GM21423 (cell line): ENCODE measurements around the gene PRKG1.
"Not testable (repeated sequence)": the region's sequence is repeated elsewhere in the genome, so short reads cannot be mapped to it uniquely, and the experiment has no call there.

ENCODE experiments used
- ATAC-seq: cut with Tn5 transposase; IDR thresholded peaks from one replicate; pipeline ENCODE4 v1.9.1; 2021; ENCODE audit warnings: mild to moderate bottlenecking, moderate library complexity; ENCODE audit not compliant: unreplicated experiment

Gene PRKG1

DNA sequence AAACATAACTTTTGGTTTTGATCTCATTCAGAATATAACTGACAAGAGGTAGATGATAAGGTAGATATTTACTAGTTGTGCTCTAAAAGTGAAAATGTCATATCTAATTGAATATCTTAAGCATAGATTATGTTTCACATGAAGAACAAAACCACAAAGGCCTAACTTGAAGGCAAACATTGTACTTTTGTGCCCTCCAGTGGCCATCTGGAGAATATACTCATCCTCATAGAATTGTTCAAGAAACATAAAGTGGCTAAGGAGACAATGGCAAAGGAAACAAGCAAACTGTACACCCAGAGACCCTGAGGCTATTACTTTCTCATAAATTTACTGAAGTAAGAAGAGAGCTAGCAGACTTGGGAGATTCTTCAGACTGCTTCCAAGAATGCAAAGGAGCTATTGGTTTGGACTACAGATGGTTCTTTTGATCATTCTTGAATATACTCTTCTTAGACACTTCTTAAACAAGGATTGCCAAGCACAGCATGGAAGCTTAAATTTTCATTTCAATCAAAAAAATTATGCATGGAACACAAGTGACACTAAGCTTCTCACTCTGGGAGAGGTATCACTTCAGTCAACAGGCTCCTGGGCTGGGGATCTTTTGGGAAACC lies 1141.6 kb downstream of the PRKG1 start:
- ATAC-seq: peak; percentile 71

DNA sequence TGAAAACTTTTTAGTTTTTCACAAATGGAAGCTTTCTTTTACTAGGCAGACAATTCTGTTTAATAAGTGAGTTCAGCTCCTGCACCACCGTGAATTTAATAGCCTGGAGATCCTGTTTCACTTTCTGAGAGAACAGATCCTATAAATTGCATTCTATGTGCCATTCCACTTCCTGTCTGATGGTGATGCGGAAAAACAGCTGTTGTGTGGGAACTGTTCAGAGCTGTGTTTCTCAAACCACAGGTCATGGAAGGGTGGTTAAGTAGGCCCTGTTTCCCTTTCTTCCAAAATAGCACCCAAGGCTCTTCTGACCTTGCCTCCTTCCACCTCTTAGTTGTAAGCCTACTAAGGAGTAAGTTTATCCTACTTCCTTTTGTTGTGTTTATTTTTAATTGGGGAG lies 1142.6 kb downstream of the PRKG1 start:
- peak; percentile 75 for ATAC-seq

DNA sequence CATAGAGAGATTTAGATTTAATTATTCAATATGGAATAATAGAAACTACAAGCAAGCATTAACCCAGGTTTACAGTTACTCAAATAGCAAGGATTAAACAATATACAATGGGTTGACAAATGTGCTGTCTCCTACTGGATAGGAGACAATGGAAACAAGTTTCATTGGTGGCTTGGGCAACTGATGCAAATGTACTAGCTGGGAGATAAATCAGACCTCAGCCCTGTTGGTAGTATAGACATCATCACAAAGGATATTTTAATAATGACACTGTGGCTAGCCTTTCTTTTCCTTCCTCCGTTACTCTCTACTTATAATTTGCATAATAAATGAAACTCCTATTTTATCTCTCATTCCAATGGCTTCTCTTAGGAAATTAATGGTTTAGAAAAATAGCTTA lies 1143.2 kb downstream of the PRKG1 start:
- no peak for ATAC-seq

DNA sequence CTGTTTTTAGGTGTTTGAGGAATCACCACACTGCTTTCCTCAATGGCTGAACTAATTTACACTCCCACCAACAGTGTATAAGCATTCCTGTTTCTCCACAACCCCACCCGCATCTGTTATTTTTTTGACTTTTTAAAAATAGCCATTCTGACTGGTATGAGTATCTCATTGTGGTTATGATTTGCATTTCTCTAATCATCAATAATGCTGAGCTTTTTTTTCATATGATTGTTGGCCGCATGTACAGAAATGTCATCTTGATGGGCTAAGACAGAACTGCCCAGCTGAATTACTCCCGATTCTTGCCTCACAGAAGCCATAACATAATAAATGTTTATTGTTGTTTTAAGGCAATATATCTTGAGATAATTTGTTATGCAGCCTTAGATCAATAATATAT lies 1146.7 kb downstream of the PRKG1 start:
- ATAC-seq: no peak

DNA sequence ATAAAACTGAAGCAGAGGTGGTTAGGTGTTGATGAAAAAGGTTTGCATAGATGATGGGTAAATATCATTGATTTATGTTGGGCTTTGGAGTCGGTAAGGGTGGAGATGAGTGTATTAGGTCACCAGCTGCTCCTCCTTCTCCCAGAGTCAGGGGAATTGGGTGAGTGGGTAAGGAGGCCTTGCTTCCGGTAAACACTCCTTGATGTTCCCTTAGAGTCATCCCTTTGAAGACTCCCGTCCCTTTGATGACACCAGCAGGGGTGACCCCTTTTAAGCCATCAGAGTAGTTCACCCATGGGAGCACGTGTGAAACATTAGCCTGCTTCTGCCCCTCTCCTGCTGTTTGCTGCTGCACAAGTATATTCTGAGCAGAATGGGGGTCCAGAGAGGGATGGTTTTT lies 1147.6 kb downstream of the PRKG1 start:
- ATAC-seq: no peak

DNA sequence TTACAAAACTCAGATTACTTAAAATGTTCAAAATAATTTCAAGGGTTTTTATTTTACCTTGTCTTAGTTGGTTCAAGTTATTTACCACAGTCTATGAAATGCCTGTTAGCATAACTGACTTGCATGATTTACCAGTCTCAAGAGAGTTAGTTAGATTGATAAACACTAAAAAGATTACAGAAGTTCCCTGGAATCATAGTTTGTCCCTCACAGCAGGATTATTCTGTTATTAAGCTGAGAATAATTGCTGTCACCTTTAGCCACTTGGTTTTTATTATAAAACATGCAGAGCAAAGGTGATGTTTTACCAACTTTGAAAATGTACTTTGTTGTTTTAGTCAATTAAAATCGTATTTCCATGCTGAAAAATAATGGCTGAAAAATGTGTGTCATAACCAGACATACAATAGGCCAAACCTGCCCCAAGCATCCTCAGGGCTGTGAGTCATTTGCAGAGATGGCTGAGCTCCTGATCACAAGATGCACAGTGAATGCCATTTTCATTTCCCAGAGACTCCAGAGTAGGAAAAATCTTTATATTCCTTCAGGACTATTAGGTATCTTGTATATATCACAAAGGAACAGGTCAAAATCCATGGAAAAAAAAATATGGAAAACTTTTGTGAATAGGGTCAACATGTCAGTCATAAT lies 1152.0 kb downstream of the PRKG1 start:
- ATAC-seq: no peak

DNA sequence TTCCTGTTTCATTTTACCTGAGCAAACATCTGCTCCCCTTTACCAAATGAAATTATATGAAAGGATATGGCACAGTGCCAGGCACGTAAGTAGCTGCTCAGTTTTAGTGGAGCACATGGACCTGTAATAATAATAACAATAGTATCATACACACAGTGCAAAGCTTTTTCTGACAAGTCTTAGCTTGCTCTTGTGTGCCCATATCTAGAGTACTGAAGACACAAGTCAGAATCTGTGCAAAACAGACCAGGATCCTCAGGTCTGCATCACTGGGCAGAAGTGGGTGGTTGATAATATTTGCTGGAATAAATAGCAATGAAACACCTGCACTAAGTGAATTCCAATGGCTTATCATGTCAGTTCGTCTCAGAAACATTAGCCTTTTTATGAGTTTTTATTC lies 1154.3 kb downstream of the PRKG1 start:
- no peak for ATAC-seq

DNA sequence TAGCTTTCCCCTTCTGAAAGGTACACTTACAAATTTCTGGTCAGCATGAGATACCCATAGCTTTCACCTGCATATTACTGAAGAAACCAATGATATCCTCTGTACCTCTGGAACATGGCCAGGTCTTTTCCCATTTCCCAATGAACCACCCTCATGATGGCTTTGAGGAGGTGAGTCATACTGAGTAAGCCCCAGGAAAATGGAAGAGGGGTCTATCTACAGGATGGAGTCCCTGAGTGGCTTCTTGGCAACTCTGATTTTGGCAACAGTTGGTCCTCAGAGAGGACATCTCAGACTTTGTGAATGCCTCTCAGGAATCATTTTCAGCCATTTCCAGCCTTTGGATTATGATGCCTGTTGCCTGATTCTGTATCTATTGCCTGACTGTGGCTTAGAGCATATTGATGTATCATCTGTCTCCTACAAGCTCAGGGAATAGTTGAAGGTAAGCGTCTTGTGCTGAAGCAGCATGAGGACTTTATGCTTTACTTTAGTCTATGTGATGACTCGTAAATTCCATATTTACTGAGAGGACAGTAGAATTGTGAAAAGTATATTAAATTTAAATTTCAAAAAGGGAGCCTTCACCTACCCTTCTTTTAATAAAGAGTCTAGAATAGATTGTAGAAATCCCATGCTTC lies 1155.1 kb downstream of the PRKG1 start:
- no peak for ATAC-seq

DNA sequence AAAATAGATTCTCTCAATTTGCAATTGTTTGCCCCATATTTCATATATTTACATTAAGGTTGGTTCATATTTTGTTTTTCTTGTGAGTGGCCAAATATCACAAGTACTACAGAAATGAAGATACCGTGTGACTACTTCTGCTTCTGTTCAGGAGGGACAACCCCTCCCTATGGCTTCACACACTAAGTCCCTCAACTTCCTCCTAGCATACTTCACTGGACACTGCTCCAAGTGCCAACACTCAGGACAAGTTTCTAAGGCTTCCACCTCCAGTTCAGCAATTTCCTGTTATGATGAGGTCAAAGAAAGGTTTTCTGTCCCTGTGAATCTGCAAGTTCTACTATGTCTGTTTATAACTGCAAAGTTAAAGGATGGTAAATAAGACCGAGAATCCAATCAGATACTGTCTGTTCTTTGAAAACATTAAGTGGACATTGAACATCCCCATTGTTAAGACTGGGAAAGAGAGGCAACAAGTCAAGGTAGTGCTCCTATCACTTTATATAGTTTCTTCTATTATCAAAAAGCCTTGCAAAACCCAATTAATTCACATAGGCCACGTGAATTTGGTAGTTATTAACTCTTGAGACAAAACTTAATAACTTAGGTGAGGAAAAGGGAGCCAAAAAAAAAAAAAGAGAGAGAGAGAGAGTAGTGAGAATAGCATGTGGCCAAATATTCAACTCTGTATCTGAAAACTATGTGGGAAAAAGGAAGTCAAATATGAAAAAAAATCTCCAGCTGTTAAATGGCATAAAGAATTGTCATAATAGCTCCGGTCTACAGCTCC lies 1158.5 kb downstream of the PRKG1 start:
- ATAC-seq: peak; percentile 97

DNA sequence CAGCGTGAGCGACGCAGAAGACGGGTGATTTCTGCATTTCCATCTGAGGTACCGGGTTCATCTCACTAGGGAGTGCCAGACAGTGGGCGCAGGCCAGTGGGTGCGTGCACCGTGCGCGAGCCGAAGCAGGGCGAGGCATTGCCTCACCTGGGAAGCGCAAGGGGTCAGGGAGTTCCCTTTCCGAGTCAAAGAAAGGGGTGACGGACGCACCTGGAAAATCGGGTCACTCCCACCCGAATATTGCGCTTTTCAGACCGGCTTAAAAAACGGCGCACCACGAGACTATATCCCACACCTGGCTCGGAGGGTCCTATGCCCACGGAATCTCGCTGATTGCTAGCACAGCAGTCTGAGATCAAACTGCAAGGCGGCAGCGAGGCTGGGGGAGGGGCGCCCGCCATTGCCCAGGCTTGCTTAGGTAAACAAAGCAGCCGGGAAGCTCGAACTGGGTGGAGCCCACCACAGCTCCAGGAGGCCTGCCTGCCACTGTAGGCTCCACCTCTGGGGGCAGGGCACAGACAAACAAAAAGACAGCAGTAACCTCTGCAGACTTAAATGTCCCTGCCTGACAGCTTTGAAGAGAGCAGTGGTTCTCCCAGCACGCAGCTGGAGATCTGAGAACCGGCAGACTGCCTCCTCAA lies 1159.2 kb downstream of the PRKG1 start:
- ATAC-seq: not testable (repeated sequence)

DNA sequence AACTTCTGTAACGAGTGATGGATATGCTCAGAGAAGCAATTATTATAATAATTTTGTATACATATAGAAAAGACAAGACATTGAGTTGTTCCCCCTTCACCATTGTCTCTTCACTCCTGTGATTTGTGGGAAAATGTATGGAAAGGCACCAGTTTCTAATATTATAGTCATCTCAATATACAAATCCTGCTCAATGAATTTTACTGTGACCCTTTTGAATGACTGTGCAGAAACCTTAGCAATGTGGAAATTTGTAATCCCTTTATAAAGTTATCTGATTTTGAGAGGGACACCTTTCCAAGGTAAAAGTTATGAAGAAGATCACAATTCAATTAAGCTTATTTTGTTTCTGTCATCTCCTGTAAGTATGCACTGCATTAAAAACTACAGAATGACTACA lies 1165.5 kb downstream of the PRKG1 start:
- no peak for ATAC-seq

DNA sequence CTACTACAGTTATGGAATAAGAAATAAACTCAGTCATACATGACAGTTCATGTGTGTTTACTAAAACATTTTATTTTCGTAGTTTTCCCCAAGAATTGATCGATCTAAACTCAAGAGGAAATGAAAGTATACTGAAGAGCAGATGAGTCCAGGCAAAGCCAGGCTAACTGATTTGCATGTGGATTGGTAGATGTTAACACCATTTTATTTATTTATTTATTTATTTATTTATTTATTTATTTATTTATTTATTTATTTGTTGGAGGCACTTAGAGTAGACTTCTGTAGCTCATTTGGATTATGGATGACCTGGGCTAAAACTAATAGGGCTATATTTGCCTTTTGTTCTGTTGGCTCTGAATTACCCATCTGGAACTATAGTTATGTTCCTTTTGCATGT lies 1171.3 kb downstream of the PRKG1 start:
- no peak for ATAC-seq

DNA sequence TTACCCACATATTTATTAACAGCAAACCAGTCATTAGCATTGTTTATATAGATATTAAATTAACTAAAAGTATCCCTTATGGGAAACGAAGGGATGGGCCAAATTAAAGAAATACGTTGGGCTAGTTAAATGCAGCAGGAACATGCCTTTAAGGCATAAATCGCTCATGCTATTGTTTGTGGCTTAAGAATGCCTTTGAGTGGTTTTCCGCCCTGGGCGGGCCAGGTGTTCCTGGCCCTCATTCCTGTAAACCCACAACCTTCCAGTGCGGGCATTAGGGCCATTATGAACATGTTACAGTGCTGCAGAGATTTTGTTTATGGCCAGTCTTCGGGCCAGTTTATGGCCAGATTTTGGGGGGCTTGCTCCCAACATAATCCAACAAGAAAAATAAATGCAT lies 1173.6 kb downstream of the PRKG1 start:
- ATAC-seq: not testable (repeated sequence)

DNA sequence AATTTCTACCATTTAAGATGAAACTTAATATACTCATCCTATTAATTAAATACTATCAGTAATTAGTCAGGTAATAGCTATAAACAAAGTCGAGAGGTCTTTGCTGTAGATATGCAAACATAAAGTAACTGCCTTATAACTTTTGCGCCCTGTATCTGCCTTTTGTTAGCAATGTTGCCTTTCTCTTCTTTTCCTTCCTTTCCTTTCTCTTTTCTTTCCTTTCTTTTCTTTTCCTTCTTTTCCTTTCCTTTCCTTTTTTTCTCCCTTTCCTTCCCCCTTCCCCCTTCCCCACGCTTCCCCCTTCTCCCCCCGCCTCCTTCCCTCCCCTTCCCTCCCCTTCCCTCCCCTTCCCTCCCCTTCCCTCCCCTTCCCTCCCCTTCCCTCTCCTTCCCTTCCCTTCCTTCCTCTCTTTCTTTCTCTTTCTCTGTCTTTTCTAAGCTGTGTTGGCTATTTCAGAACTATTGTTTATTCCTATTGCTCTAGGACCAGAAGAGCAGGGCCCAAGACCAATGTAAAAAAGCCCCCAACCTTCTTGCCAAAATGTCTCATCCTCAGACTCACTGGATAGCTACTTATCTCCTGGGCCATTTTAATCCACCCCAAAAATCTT lies 1174.5 kb downstream of the PRKG1 start:
- no peak for ATAC-seq

DNA sequence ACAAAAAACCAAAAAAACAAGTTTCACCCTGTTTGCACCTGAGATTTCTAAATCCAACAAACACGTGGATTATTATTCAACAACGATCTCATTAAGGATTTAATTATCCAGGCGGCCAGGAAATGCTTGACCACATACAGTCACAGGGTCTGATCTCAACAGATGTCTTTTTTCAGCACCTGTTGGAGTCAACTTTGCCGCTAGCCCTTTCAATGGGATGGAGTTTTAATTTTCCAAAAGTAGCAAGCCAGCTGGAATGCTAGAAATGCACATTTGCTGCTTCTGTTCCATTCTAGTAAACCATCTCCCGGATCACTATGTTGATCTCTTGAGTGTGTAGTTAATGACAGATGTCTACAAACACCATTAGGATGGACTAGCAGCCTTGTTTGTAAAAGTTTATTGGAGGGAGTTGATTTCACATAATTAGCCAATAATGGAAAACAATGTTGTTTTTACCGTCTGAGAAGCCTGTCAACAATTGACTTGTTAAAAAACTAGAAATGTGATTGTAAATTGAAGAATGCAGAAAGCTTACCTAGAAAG lies 1175.6 kb downstream of the PRKG1 start:
- ATAC-seq: no peak

DNA sequence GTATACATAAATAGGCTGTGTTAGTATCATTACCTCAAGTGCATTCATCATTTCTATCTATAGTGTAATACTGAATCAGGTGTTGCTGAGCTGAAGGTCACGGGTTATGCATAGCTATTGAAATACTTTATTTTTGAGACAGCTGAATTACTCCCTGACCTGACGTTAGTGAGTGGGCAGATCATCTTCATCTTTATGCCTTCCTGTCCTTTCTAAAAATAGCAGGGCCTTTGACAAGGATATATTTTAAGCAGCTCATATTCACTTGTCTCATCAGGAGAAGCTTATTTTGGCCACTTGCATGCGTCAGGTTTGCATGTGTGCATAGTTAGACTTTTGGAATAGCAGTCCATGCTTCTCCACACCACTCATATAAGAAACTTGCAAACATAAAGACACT lies 1176.2 kb downstream of the PRKG1 start:
- ATAC-seq: no peak

DNA sequence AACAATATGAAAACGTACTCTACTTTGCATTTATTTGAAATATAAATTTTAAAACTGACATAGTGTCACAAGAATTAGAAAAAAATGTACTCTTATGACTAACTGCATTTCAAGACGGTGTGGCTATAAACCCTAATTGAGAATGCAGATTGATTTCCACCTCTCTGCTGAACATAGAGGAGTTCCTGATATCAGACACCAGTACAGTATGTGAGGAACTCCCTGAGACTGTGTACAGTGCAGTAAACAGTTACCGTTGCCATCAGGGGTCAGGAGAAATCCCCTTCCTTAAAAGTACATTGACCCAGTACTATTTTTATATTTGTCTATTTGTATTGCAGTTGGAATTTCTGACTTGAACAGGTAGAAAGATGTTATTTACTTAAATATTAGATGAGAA lies 1178.0 kb downstream of the PRKG1 start:
- ATAC-seq: no peak

DNA sequence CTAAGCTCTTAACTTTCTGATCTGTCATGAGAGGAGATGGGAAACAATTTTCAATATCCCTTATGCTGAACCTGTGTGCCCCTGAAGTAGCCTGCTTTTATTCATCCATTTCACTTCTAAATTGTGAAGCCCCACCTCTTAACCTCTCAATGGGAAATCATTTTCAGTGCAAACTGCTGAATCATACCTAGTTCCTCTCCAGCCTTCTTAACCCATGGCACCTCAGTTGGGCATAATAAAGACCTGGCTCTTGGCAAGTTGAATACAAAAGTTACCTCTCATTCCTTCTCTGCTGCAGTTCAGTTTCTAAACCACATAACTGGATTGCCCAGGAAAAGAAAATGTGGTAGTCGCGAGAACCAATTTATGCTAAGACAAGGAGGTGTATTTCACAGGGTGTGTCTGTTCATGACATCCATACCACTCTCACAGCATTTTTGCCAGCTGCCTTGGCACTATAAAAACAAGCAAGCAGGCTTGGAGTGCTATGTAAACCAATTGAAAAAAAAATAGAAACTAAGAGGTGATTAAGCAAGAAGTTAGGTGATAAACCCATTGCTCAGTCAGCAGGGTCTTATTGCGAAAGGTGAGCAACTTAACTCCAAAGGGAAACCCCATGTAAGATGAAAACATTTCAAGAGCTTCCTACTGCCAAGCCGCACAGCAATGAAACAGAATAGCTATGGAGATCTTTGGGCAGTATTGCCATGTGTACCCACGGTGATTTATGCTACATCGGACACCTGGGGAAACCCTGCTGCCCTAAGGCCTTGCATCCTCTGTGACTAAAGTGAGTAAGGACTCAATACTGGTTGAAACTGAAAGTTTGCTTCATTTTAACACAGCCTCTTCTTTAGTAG lies 1182.8 kb downstream of the PRKG1 start:
- peak; percentile 98 for ATAC-seq

DNA sequence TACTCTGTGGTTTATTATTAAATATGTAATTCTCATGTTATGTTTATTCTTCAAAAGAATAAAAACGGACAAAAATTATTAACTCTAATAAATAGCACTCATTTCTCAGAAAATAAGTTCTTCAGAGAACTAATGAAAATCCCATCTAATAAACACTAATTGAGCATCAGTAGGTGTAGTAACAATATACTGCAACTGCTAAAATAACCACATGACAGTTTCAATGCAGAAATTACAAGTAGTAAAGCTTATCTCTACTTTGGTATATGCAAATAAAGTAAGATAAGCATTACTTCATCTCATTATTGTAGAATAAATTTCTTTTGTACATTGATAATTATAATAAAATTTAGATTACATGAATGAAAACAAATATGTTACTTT lies 1183.4 kb downstream of the PRKG1 start:
- peak; percentile 72 for ATAC-seq
